HEK293T (cell line): ENCODE results near the gene AKT3.

Experiments used
- CTCF ChIA-PET: fragments of 350-600 bp; formaldehyde crosslinking; extraction: SDS; loops from one replicate; lab custom pipeline; 2021; ENCODE audit warnings: antibody characterized with exemption, inconsistent platforms; lab: Yijun Ruan, JAX
- POLR2A ChIA-PET: fragments of 350-600 bp; formaldehyde crosslinking; extraction: SDS; loops from one replicate; lab custom pipeline; 2020; ENCODE audit warnings: antibody characterized with exemption, inconsistent platforms; lab: Yijun Ruan, JAX
- DNase-seq: peaks from one replicate; pipeline ENCODE4 v3.0.0; 2012; ENCODE audit warnings: mixed read lengths; ENCODE audit errors: extremely low spot score
- ARNT ChIP-seq: fragments of 450-650 bp; IDR thresholded peaks from 2 replicates; pipeline ENCODE4 v1.6.1; 2017; ENCODE audit warnings: mild to moderate bottlenecking
- BHLHE40 ChIP-seq: fragments of 450-650 bp; IDR thresholded peaks from 2 replicates; pipeline ENCODE4 v1.6.1; 2016; ENCODE audit warnings: mild to moderate bottlenecking, moderate library complexity, borderline replicate concordance
- CTBP1 ChIP-seq: fragments of 450-650 bp; IDR thresholded peaks from 2 replicates; pipeline ENCODE4 v1.6.1; 2016; ENCODE audit warnings: borderline replicate concordance
- ELF4 ChIP-seq: fragments of 450-650 bp; IDR thresholded peaks from 2 replicates; pipeline ENCODE4 v1.6.1; 2017; ENCODE audit warnings: antibody characterized with exemption
- FOXA1 ChIP-seq: fragments of 450-650 bp; IDR thresholded peaks from 2 replicates; pipeline ENCODE4 v1.6.1; 2016; ENCODE audit warnings: mild to moderate bottlenecking
- FOXK2 ChIP-seq: fragments of 450-650 bp; IDR thresholded peaks from 2 replicates; pipeline ENCODE4 v1.6.1; 2016; ENCODE audit warnings: mild to moderate bottlenecking
- FOXM1 ChIP-seq: fragments of 450-650 bp; IDR thresholded peaks from 2 replicates; pipeline ENCODE4 v1.6.1; 2017; ENCODE audit warnings: mild to moderate bottlenecking, borderline replicate concordance
- HDGF ChIP-seq: fragments of 450-650 bp; IDR thresholded peaks from 2 replicates; pipeline ENCODE4 v1.6.1; 2017; ENCODE audit warnings: antibody characterized with exemption, borderline replicate concordance
- L3MBTL2 ChIP-seq: fragments of 450-650 bp; conservative IDR thresholded peaks from 2 replicates; pipeline ENCODE4 v1.6.1; 2016; ENCODE audit warnings: mild to moderate bottlenecking
- LEF1 ChIP-seq: fragments of 450-650 bp; IDR thresholded peaks from 2 replicates; pipeline ENCODE4 v1.6.1; 2017; ENCODE audit warnings: mild to moderate bottlenecking, borderline replicate concordance
- NFRKB ChIP-seq: fragments of 450-650 bp; IDR thresholded peaks from 2 replicates; pipeline ENCODE4 v1.6.1; 2016; ENCODE audit warnings: mild to moderate bottlenecking, moderate library complexity
- SP1 ChIP-seq: fragments of 450-650 bp; IDR thresholded peaks from 2 replicates; pipeline ENCODE4 v1.6.1; 2017
- SUZ12 ChIP-seq: fragments of 450-650 bp; IDR thresholded peaks from 2 replicates; pipeline ENCODE4 v1.6.1; 2016; ENCODE audit warnings: mild to moderate bottlenecking
- TARDBP ChIP-seq: fragments of 450-650 bp; IDR thresholded peaks from 2 replicates; pipeline ENCODE4 v1.6.1; 2016
- ZNF384 ChIP-seq: fragments of 450-650 bp; IDR thresholded peaks from 2 replicates; pipeline ENCODE4 v1.6.1; 2016
- TF ChIP-seq, protein P1 (sequence below): fragments of 450-650 bp; IDR thresholded peaks from 2 replicates; pipeline ENCODE4 v1.6.1; 2016

Gene AKT3

DNA sequence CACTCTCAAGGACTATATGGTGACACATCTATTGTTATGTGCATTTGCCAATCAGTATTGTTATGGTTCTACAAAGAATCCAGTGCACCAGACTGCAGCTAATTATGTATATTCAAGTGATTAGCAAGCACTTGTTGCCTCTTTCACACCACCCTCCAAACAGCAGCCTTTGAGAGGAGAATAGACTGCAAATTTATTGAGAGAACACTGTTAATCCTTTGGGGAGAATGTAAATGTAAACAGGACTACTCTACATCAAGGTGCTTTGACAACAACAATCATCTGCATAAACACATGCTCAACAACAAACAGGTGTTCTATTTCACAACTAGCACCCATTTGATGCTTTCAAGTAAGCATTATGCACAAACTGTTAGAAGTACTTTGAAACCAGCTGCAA is 117.4 kb downstream of the AKT3 start:
- no peak for DNase-seq
- POLR2A ChIA-PET, result no interaction called here
- TF ChIP-seq L3MBTL2 (no peak), SUZ12 (no peak), LEF1 (no peak), TARDBP (no peak), ARNT (no peak), FOXK2 (no peak), HDGF (no peak)
- CTCF ChIA-PET, result no interaction called here

DNA sequence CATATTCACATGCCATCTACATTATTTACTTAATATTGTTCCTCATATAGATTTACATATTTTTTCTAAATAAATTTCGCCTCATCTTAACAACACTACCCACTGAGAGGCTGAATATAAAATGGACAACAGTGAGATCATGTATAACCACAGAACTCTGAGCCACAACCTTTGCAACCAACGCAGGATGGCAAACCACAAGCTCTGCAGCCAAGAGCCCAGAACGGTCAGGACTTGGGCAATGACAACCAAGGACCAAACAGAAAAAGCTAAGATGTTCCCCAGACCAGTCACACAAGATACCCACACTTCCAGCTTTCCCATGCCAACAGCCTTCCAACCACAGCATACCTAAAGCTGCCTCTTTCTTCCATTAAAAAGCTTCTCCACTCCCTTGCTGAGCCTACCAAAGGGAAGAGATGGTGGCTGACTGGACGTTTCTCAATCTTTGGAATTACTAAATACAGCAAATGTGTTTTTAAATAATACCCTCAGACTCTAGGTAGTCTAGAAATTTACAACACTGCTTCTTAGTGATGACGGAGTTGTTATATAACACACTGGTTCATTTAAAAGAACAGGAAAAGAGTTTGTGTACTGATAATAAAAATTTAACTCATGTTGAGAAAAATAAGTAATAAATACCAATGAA is 117.9 kb downstream of the AKT3 start:
- CTCF ChIA-PET, result no interaction called here
- POLR2A ChIA-PET, result no interaction called here
- no peak for TF ChIP-seq HDGF
- TF ChIP-seq ELF4, result no peak
- no peak for TF ChIP-seq FOXK2
- TF ChIP-seq BHLHE40, result no peak
- TF ChIP-seq SP1, result no peak
- TF ChIP-seq LEF1, result no peak
- TF ChIP-seq FOXA1, result no peak
- TF ChIP-seq NFRKB, result no peak
- no peak for TF ChIP-seq TARDBP
- TF ChIP-seq L3MBTL2, result no peak
- no peak for TF ChIP-seq FOXM1
- no peak for TF ChIP-seq ZNF384
- DNase-seq, result no peak

DNA sequence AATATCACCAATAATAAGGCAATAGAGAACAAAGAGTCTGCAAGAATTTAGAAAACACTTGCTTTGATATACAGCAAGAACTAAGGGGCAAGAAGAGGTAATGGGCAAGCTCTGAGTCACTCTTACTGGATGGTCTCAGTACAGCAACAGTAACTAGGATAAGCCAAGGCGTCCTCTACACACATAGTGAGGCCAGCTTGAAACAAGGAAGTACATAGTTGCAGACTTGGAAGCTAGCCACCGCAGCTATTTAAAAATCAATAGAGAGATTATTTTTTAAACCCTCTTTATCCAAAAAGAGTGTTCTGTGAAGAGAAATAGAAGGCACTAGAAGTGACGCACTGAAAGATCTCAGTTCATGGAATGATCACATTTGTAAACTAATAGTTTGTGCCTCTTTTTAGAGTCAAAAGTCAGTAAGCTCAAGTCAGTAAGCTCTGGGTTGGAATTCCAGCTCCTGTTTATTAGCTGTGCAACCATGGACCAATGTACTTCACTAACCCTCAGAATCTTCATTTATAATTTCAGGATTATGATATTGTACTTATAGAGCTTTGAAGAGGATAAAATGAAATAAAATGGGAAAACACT is 118.6 kb downstream of the AKT3 start:
- TF ChIP-seq SUZ12 (no peak), FOXK2 (no peak), FOXM1 (no peak), L3MBTL2 (no peak), CTBP1 (no peak), NFRKB (no peak), ZNF384 (no peak), ARNT (no peak), HDGF (no peak), SP1 (no peak), FOXA1 (no peak), TARDBP (no peak), ELF4 (no peak), LEF1 (no peak), BHLHE40 (no peak)
- TF ChIP-seq, protein P1, sequence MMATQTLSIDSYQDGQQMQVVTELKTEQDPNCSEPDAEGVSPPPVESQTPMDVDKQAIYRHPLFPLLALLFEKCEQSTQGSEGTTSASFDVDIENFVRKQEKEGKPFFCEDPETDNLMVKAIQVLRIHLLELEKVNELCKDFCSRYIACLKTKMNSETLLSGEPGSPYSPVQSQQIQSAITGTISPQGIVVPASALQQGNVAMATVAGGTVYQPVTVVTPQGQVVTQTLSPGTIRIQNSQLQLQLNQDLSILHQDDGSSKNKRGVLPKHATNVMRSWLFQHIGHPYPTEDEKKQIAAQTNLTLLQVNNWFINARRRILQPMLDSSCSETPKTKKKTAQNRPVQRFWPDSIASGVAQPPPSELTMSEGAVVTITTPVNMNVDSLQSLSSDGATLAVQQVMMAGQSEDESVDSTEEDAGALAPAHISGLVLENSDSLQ, result no peak
- DNase-seq, result no peak
- ChIA-PET POLR2A (interaction anchor here (0.6 kb wide), 1 partner anchor 11 kb away, joined by 3 read pairs; no protein-coding TSS in a partner anchor), CTCF (no interaction called here)

DNA sequence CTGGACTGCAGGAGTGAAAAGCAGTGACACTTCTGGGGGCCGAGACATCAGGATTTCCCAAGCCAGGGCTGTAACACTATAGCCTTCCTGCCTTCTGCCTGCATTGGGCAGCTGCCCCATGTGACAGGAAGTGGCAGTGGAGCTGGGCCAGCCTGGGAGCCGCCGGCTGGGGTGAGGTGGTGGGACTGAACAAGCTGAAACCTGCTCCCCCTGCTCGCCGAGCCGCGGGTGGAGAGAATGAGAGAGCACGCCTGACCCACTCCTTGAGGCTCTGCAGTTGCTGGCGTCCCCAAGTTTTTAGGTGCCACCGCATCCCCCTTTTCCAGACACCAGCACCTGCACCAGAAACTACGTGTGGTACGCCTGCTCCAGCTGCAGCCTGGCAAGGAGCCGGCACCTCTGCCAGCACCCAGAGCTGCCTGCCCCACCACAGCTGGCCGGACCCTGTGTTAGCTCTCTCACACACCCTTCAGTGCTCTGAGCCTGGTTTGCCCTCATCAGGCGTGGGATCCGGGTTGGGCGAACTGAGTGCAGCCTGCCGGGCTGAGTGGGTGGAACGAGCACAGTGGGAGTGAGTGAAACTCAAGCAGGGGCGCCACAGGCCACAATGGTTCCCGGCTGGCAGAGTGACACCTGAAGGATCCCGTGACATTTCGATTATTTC is 119.4 kb downstream of the AKT3 start:
- TF ChIP-seq FOXK2, result no peak
- TF ChIP-seq SP1, result no peak
- no peak for TF ChIP-seq NFRKB
- no peak for TF ChIP-seq BHLHE40
- no peak for TF ChIP-seq ELF4
- no peak for TF ChIP-seq ZNF384
- no peak for TF ChIP-seq FOXA1
- no peak for TF ChIP-seq HDGF
- no peak for TF ChIP-seq CTBP1
- no peak for TF ChIP-seq L3MBTL2
- no peak for TF ChIP-seq LEF1
- TF ChIP-seq TARDBP, result no peak
- no peak for TF ChIP-seq SUZ12
- no peak for TF ChIP-seq FOXM1
- no peak for TF ChIP-seq ARNT
- TF ChIP-seq, protein P1, result no peak
- CTCF ChIA-PET, result no interaction called here
- no peak for DNase-seq
- POLR2A ChIA-PET, result interaction anchor here (0.6 kb wide), 1 partner anchor 12 kb away, joined by 3 read pairs; no protein-coding TSS in a partner anchor

DNA sequence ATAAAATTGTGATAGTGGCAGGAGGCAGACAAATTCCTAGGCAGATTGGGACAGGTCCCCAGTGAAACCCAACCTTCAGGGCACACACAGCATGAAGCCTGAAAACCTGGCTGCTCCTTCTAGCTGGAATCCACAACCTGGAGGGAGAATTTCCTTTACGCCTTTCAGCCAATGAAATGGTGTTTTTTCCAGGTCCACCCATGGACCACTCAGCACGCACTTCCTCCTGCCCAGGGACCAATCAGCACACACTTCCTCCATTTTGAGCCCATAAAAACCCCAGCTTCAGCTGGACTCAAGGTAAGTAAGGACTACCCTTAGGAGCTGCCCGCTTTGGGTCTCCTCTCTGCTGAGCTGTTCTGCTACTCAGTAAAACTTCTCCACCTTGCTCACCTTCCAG is 120.1 kb downstream of the AKT3 start:
- ChIA-PET POLR2A (no interaction called here), CTCF (no interaction called here)
- DNase-seq, result no peak
- TF ChIP-seq BHLHE40 (no peak), LEF1 (no peak), ZNF384 (no peak), FOXA1 (no peak), FOXK2 (no peak), FOXM1 (no peak), SUZ12 (no peak), CTBP1 (no peak), ARNT (no peak), TARDBP (no peak), L3MBTL2 (no peak), SP1 (no peak), HDGF (no peak), ELF4 (no peak), NFRKB (no peak)
- TF ChIP-seq, protein P1, result no peak
